Ovary (tissue), 10 donors: ENCODE results near the gene LDLRAD2. TPM values are rescaled to one million over a fixed set of nuclear protein-coding genes. Genes with fewer than 3 reads are reported as not detected.

Source experiments
- DNase-seq, 5 donors: peaks; one replicate each; pipeline ENCODE4 v3.0.0-alpha.2; 2019 to 2020
- H3K27ac ChIP-seq, 2 donors: fragments of 200-600 bp; one replicate each; pipeline versions ENCODE4 v1.5.1 to v1.8.0; 2019 to 2022
- H3K27me3 ChIP-seq: fragments of 200-600 bp; one replicate; pipeline ENCODE4 v1.8.0; 2022
- H3K36me3 ChIP-seq: fragments of 200-600 bp; sonication (generic); one replicate; pipeline ENCODE4 v1.5.1; 2019
- H3K4me1 ChIP-seq: one replicate; pipeline ENCODE4 v1.8.1; 2013; ENCODE audit warnings: mild to moderate bottlenecking, moderate library complexity; ENCODE audit not compliant: insufficient read depth
- H3K4me3 ChIP-seq: fragments of 200-600 bp; sonication (generic); one replicate; pipeline ENCODE4 v1.5.1; 2017
- H3K9me3 ChIP-seq, 2 donors: fragments of 200-600 bp in 1 of 2; sonication (generic) in 1 of 2; one replicate each; pipeline versions ENCODE4 v1.5.1 to v1.8.1; 2013 to 2019; ENCODE audit warnings: mild to moderate bottlenecking in 1 of 2, moderate library complexity in 1 of 2
- EP300 ChIP-seq: sonication (generic); formaldehyde crosslinking; IDR thresholded peaks from one replicate; pipeline ENCODE4 v1.6.1; 2017; ENCODE audit warnings: antibody characterized with exemption
- POLR2A ChIP-seq: fragments of 450-650 bp; IDR thresholded peaks from one replicate; pipeline ENCODE4 v1.6.1; 2017; ENCODE audit warnings: antibody characterized with exemption, mild to moderate bottlenecking, moderate library complexity
- WGBS, 3 donors: extraction: QIAGEN DNeasy Blood & Tissue Kit in 1 of 3; methylation state at CpG; one replicate each; pipeline versions ENCODE4 v1.1.5 to v1.1.7; 2013 to 2017; 5-methylcytosine and 5-hydroxymethylcytosine counted together
- intact Hi-C, 4 donors: fragments of 100-400 bp; cut with DNase I; formaldehyde crosslinking; loops; one replicate each; pipeline versions ENCODE4 v1.11.0 to v1.15.1; 2022 to 2023
- long read RNA-seq, 3 donors: library from polyadenylated mRNA in 2 of 3; unstranded in 2 of 3; transcript quantifications; one replicate each; pipeline ENCODE4 v2.0.0 and lab custom pipeline, GENCODE V29; 2021 to 2026
- polyA plus RNA-seq, 2 donors: library from polyadenylated mRNA; stranded (reverse); fragments of 200-250 nt in 1 of 2; fragments of 350-450 nt in 1 of 2; fragmentation: Illumina TruSeq in 1 of 2; extraction: RNeasy Lipid Tissue Mini Kit (QIAGEN cat#74804) in 1 of 2; gene quantifications; one replicate each; pipeline ENCODE4 v1.2.3, GENCODE V29; 2013 to 2014
- total RNA-seq, 7 donors: library from RNA; depleted of rRNA in 2 of 7; stranded (reverse); fragments of >200 nt in 2 of 7; fragmentation: NEBNext Ultra II Directional in 3 of 7; extraction: Animal tissue kit (Norgen Biotek cat#: 25700) in 3 of 7; gene quantifications; one replicate each; pipeline versions ENCODE4 v1.1.0 to v1.2.4, GENCODE V29; 2016 to 2023
- TF ChIP-seq, protein P1 (sequence below), 3 donors: fragments of 450-650 bp in 2 of 3; fragments of 200-600 bp in 1 of 3; IDR thresholded peaks; one replicate each; pipeline versions ENCODE4 v1.5.1 to v1.8.0; 2016 to 2022; ENCODE audit warnings: antibody characterized with exemption in 3 of 3, mild to moderate bottlenecking in 1 of 3
- donor health status: DM: no; HTN: no; CAD: no; lungs with moderate emphysema.
- donor health status: DM: no; HTN: no; CAD: no.
- donor health status: Bipolar disorder and iron deficiency.
- donor health status: DM: yes; HTN: yes; CAD: no.
- donor health status: DM: no; HTN: no; CAD: no.
- donor health status: DM: yes; HTN: yes; CAD: no.

Gene LDLRAD2, protein sequence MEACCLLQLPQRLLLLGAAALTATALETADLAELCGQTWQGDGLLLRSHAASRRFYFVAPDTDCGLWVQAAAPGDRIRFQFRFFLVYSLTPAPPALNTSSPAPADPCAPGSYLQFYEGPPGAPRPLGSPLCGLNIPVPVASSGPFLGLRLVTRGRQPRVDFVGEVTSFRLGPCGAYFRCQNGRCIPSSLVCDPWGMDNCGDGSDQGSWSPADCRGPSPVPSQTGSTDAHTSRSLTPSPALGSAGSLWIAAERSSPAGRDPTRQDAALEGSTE
- total RNA-seq = under 1 TPM in 6 of 7 donors, not detected in 1; 0.07 to 0.48 (median 0.20) TPM
- under 1 TPM in 1 of 2 donors, not detected in 1; 0.88 TPM for polyA plus RNA-seq
- long read RNA-seq, donor 1 = 0 reads
- long read RNA-seq, donor 2 = 0 reads
- long read RNA-seq, donor 3 = 0 reads

DNA sequence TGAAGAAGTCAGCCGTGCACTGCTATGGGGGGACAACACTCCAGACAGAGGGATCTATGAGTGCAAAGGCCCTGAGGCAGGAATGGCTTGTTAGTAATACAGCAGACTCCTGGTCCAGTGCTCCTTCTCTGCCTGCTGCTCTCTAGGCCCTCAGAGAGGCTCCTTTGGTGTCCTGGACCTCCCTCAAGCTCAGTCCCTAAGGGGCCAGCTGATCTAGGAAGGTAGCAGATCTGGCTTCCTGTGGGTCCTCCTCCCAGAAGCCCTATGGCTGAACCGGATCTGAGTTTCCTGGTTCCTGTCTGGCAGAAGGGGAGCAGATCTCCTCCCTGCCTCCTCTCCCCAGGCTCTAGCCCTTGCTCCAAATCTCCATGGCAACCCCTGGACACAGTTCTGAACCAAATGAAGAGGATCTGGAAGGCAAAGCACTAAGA is at the start of gene LDLRAD2:
TSS of gene LDLRAD2 (plus strand) at position 391 of the 431 bp plus-strand sequence. CDS start 187 bp downstream, outside the sequence.
- no peak for TF ChIP-seq POLR2A
- TF ChIP-seq, protein P1, sequence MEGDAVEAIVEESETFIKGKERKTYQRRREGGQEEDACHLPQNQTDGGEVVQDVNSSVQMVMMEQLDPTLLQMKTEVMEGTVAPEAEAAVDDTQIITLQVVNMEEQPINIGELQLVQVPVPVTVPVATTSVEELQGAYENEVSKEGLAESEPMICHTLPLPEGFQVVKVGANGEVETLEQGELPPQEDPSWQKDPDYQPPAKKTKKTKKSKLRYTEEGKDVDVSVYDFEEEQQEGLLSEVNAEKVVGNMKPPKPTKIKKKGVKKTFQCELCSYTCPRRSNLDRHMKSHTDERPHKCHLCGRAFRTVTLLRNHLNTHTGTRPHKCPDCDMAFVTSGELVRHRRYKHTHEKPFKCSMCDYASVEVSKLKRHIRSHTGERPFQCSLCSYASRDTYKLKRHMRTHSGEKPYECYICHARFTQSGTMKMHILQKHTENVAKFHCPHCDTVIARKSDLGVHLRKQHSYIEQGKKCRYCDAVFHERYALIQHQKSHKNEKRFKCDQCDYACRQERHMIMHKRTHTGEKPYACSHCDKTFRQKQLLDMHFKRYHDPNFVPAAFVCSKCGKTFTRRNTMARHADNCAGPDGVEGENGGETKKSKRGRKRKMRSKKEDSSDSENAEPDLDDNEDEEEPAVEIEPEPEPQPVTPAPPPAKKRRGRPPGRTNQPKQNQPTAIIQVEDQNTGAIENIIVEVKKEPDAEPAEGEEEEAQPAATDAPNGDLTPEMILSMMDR (IDR thresholded peaks at IDR 0.05) = no peak
- TF ChIP-seq EP300 = no peak

DNA sequence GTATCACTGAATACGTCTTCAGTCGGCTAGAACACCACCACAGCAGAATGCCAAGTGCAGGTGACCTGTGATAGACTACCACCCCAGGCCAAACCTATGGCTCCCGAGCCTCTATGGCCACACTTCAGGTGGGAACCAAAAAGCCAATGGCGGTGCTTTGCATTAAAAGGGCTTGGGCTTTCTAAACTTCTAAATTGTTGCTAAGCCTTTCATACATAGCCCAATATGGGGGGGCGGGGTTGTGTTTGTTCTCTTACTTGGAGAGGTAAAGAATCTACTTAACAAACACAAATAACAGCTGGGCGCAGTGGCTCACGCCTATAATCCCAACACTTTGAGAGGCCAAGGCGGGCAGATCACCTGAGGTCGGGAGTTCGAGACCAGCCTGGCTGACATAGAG is 48.8 kb upstream of the LDLRAD2 start:
- TF ChIP-seq EP300 = no peak
- TF ChIP-seq, protein P1 (IDR thresholded peaks at IDR 0.05) = no peak
- intact Hi-C loops = no loop called here
- 89 to 91% (median 91%) methylated on average over 10 of the region's 10 CpGs for WGBS, 3 donors
- no peak for DNase-seq
- no peaks in the 10 kb centered on the region for H3K27me3 ChIP-seq
- no peak overlapping the region for H3K4me3 ChIP-seq
- peaks cover 23% of the 10 kb centered on the region for H3K4me1 ChIP-seq
- no peak overlapping the region for H3K27ac ChIP-seq
- H3K36me3 ChIP-seq = no peaks in the 10 kb centered on the region
- H3K9me3 ChIP-seq = no peaks in the 10 kb centered on the region

More for the DNA sequence above, at the start of gene LDLRAD2:
- no peak for DNase-seq
- H3K4me1 ChIP-seq = no peaks in the 10 kb centered on the region
- H3K27me3 ChIP-seq = no peaks in the 10 kb centered on the region
- 54 to 67% (median 57%) methylated on average over 2 of the region's 2 CpGs for WGBS, 3 donors
- H3K4me3 ChIP-seq = no peak within 1 kb of the TSS
- H3K9me3 ChIP-seq = no peaks in the 10 kb centered on the region
- H3K27ac ChIP-seq = no peak within 1 kb of the TSS
- no peaks in the 10 kb centered on the region for H3K36me3 ChIP-seq
- intact Hi-C loops = no loop called here

DNA sequence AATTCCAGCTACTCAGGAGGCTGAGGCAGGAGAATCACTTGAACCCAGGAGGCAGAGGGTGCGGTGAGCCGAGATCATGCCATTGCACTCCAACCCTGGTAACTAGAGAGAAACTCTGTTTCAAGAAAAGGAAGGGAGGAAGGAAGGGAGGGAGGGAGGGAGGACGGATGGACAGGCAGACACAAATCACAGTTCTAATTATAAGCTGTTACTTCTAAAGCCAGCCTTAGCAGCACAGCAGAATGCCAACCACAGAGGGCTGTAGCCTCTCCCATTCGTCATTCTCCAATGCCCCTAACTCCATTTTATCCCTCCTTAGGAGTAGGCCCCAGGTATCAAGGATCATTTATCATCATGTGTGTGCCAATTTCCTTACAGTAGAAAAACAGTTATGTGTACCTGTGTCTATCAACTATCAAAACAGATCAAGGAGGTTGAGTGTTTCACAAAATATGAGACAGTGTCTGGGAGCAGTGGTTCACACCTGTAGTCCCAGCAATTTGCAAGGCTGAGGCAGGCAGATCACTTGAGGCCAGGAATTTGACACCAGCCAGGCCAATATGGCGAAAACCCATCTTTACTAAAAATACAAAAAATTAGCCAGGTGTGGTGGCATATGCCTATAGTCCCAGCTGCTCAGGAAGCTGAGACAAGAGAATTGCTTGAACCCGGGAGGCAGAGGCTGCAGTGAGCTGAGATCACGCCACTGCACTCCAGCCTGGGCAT is 48.2 kb upstream of the LDLRAD2 start:
- H3K4me1 ChIP-seq = peaks cover 21% of the 10 kb centered on the region
- TF ChIP-seq EP300 (no peak), POLR2A (no peak)
- TF ChIP-seq, protein P1 (IDR thresholded peaks at IDR 0.05) = no peak
- no peaks in the 10 kb centered on the region for H3K27me3 ChIP-seq
- 74 to 82% (median 81%) methylated on average over 7 of the region's 7 CpGs for WGBS, 3 donors
- H3K4me3 ChIP-seq = no peak overlapping the region
- intact Hi-C loops = no loop called here
- no peaks in the 10 kb centered on the region for H3K36me3 ChIP-seq
- H3K27ac ChIP-seq = no peak overlapping the region
- no peaks in the 10 kb centered on the region for H3K9me3 ChIP-seq
- DNase-seq = no peak

DNA sequence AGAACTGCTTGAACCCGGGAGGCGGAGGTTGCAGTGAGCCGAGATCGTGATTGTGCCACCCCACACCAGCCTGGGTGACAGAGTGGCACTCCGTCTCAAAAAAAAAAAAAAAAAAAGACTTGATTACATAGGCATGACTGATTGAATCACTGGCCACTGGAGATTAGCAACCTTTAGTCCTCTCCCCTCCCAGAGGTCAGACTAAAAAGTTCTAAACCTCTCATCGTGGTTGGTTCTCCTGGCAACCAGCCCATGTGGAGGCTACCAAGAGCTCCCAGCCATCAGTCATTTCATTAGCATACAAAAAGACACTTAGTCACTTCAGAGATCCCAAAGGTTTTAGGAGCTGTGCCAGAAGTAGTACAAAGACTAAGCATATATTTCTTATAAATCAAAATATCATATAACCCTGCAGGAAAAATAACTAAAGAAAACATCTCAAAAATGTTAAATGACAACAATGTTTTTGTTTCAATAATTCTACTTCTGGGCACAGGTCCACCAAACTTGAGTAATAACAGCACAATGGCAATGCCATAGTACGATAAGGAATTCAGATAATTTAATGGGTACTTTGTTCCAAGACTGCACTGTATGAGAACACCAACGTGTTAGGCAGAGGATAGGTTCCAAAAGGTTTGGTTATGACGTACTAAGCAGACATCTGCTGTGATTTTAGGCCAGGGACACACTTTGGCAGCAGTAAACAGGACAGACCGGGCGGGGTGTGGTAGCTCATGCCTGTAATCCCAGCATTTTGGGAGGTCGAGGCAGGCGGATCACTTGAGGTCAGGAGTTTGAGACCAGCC is 47.2 kb upstream of the LDLRAD2 start:
- Histone ChIP-seq H3K36me3 (no peaks in the 10 kb centered on the region), H3K27me3 (no peaks in the 10 kb centered on the region), H3K4me1 (peaks cover 17% of the 10 kb centered on the region), H3K9me3 (no peaks in the 10 kb centered on the region), H3K27ac (no peak overlapping the region), H3K4me3 (no peak overlapping the region)
- peak in 1 of 5 donors; percentile 27 for DNase-seq
- no peak for TF ChIP-seq EP300
- no peak for TF ChIP-seq POLR2A
- TF ChIP-seq, protein P1 (IDR thresholded peaks at IDR 0.05) = no peak
- intact Hi-C loops = no loop called here
- WGBS, 3 donors = 45 to 55% (median 50%) methylated on average over 13 of the region's 13 CpGs
